OCI-LY3 (cell line): ENCODE measurements around the gene AUTS2.

Experiments used
- H2AFZ ChIP-seq: fragments of 200-600, 300-600 bp; shearing (Covaris generic); 2 replicates; pipeline ENCODE4 v1.6.0; 2014; ENCODE audit warnings: antibody characterized with exemption, low read depth, low read length
- H3K27ac ChIP-seq: fragments of 200-600, 300-600 bp; sonication (generic); 2 replicates; pipeline ENCODE4 v1.5.1; 2014; ENCODE audit warnings: mild to moderate bottlenecking, low read length, moderate library complexity, mixed read lengths
- H3K27me3 ChIP-seq: fragments of 200-600, 300-600 bp; sonication (generic); 2 replicates; pipeline ENCODE4 v1.6.1; 2014; ENCODE audit warnings: low read depth, low read length, mixed read lengths
- H3K36me3 ChIP-seq: fragments of 200-600, 300-600 bp; sonication (generic); replicated peaks from 2 replicates; pipeline ENCODE3; 2014; ENCODE audit warnings: low read depth, low read length, mixed read lengths
- H3K4me1 ChIP-seq: fragments of 300-600, 200-600 bp; sonication (generic); 2 replicates; pipeline ENCODE4 v1.6.1; 2014; ENCODE audit warnings: low read length, mixed read lengths
- H3K4me2 ChIP-seq: fragments of 200-600, 300-600 bp; sonication (generic); 2 replicates; pipeline ENCODE4 v1.6.1; 2014; ENCODE audit warnings: low read length, mixed read lengths
- H3K4me3 ChIP-seq: fragments of 300-600, 200-600 bp; sonication (generic); 2 replicates; pipeline ENCODE4 v1.5.1; 2014; ENCODE audit warnings: antibody characterized with exemption, mild to moderate bottlenecking, low read length, moderate library complexity
- H3K79me2 ChIP-seq: fragments of 300-600, 200-600 bp; shearing (Covaris generic); 2 replicates; pipeline ENCODE4 v1.6.1; 2014; ENCODE audit warnings: mild to moderate bottlenecking, low read length, mixed read lengths
- H3K9ac ChIP-seq: fragments of 300-600, 200-600 bp; shearing (Covaris generic); 2 replicates; pipeline ENCODE4 v1.6.0; 2014; ENCODE audit warnings: mild to moderate bottlenecking, low read length, moderate library complexity
- H3K9me3 ChIP-seq: fragments of 200-600, 300-600 bp; shearing (Covaris generic); 2 replicates; pipeline ENCODE4 v1.6.1; 2014; ENCODE audit warnings: low read length, mixed read lengths; ENCODE audit not compliant: insufficient read depth
- H4K20me1 ChIP-seq: fragments of 200-600, 300-600 bp; sonication (generic); 2 replicates; pipeline ENCODE4 v1.6.1; 2016; ENCODE audit warnings: low read length, mixed read lengths; ENCODE audit not compliant: insufficient read depth
- EZH2phosphoT487 ChIP-seq: fragments of 200-600 bp; shearing (Covaris generic); IDR thresholded peaks from 2 replicates; pipeline ENCODE4 v1.6.1; 2018; ENCODE audit warnings: antibody characterized with exemption, mixed run types, low read depth
- TF ChIP-seq, protein P1 (sequence below): fragments of 200-600, 300-600 bp; sonication (generic); IDR thresholded peaks from 2 replicates; pipeline ENCODE4 v1.5.1; 2014; ENCODE audit warnings: antibody characterized with exemption, low read length, low read depth

AUTS2 gene

GRCh38 chr7:69756235-69756634 lies 158.0 kb downstream of the AUTS2 start:
- no peak overlapping the region for H3K27ac ChIP-seq
- no peak overlapping the region for H3K4me2 ChIP-seq
- no peaks in the 10 kb centered on the region for H3K36me3 ChIP-seq
- H3K4me1 ChIP-seq, result peaks cover 14% of the 10 kb centered on the region
- TF ChIP-seq, protein P1, sequence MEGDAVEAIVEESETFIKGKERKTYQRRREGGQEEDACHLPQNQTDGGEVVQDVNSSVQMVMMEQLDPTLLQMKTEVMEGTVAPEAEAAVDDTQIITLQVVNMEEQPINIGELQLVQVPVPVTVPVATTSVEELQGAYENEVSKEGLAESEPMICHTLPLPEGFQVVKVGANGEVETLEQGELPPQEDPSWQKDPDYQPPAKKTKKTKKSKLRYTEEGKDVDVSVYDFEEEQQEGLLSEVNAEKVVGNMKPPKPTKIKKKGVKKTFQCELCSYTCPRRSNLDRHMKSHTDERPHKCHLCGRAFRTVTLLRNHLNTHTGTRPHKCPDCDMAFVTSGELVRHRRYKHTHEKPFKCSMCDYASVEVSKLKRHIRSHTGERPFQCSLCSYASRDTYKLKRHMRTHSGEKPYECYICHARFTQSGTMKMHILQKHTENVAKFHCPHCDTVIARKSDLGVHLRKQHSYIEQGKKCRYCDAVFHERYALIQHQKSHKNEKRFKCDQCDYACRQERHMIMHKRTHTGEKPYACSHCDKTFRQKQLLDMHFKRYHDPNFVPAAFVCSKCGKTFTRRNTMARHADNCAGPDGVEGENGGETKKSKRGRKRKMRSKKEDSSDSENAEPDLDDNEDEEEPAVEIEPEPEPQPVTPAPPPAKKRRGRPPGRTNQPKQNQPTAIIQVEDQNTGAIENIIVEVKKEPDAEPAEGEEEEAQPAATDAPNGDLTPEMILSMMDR, result no peak
- no peak for TF ChIP-seq EZH2phosphoT487
- H3K27me3 ChIP-seq, result no peaks in the 10 kb centered on the region
- H3K4me3 ChIP-seq, result no peak overlapping the region
- no peaks in the 10 kb centered on the region for H3K79me2 ChIP-seq
- H2AFZ ChIP-seq, result no peak overlapping the region
- no peak overlapping the region for H3K9ac ChIP-seq
- no peaks in the 10 kb centered on the region for H4K20me1 ChIP-seq
- H3K9me3 ChIP-seq, result no peaks in the 10 kb centered on the region

DNA sequence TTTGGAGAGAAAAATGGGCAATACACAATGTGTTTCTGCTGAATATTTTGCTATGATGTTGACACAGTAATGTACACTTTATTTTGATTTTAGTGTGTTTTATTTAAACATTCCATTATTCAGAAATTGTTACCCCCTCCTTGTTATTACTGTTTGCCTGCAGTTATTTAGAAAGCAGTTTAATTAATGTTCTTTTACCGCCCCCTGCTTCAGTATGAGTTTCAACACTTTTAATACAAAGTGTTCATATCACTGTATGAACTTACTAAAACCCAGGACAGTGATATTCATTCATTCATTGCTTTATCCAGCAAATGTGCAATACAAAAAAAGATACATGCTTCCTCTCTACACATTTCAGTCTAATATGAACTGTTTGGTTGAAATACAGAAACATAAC lies 159.3 kb downstream of the AUTS2 start:
- no peak overlapping the region for H3K27ac ChIP-seq
- H3K4me3 ChIP-seq, result no peak overlapping the region
- no peaks in the 10 kb centered on the region for H3K27me3 ChIP-seq
- H3K79me2 ChIP-seq, result no peaks in the 10 kb centered on the region
- H3K9me3 ChIP-seq, result no peaks in the 10 kb centered on the region
- TF ChIP-seq, protein P1, result no peak
- no peak for TF ChIP-seq EZH2phosphoT487
- H3K4me2 ChIP-seq, result no peak overlapping the region
- no peak overlapping the region for H3K9ac ChIP-seq
- no peaks in the 10 kb centered on the region for H4K20me1 ChIP-seq
- H2AFZ ChIP-seq, result no peak overlapping the region
- peaks cover 14% of the 10 kb centered on the region for H3K4me1 ChIP-seq
- H3K36me3 ChIP-seq, result no peaks in the 10 kb centered on the region

GRCh38 chr7:69757981-69758430 lies 159.7 kb downstream of the AUTS2 start:
- Histone ChIP-seq H4K20me1 (no peaks in the 10 kb centered on the region), H3K4me2 (no peak overlapping the region), H3K27ac (no peak overlapping the region), H3K4me3 (no peak overlapping the region), H2AFZ (no peak overlapping the region), H3K9ac (no peak overlapping the region), H3K9me3 (no peaks in the 10 kb centered on the region), H3K36me3 (no peaks in the 10 kb centered on the region), H3K79me2 (no peaks in the 10 kb centered on the region), H3K4me1 (peaks cover 14% of the 10 kb centered on the region), H3K27me3 (no peaks in the 10 kb centered on the region)
- TF ChIP-seq, protein P1, result no peak
- no peak for TF ChIP-seq EZH2phosphoT487

GRCh38 chr7:69759373-69759772 lies 161.1 kb downstream of the AUTS2 start:
- H4K20me1 ChIP-seq, result no peaks in the 10 kb centered on the region
- peaks cover 6% of the 10 kb centered on the region for H3K4me1 ChIP-seq
- no peak overlapping the region for H3K4me3 ChIP-seq
- no peak overlapping the region for H3K4me2 ChIP-seq
- no peak overlapping the region for H2AFZ ChIP-seq
- no peaks in the 10 kb centered on the region for H3K9me3 ChIP-seq
- TF ChIP-seq, protein P1, result no peak
- no peak for TF ChIP-seq EZH2phosphoT487
- no peaks in the 10 kb centered on the region for H3K79me2 ChIP-seq
- no peak overlapping the region for H3K27ac ChIP-seq
- H3K36me3 ChIP-seq, result no peaks in the 10 kb centered on the region
- no peaks in the 10 kb centered on the region for H3K27me3 ChIP-seq
- no peak overlapping the region for H3K9ac ChIP-seq
